HFFc6 (cell line): ENCODE results near the gene SS18L1. TPM values are rescaled to one million over a fixed set of nuclear protein-coding genes. Genes with fewer than 3 reads are reported as not detected.

Experiments used
- DNase-seq: peaks from one replicate; pipeline ENCODE4 v3.0.0-alpha.2; 2018
- H3K27ac Mint-ChIP-seq: 2 replicates; pipeline ENCODE4 v1.8.0; 2020; ENCODE audit warnings: mild to moderate bottlenecking, mixed read lengths
- H3K27me3 Mint-ChIP-seq: 2 replicates; pipeline ENCODE4 v1.8.0; 2021; ENCODE audit warnings: mild to moderate bottlenecking, moderate library complexity, mixed read lengths; ENCODE audit not compliant: insufficient read depth
- H3K36me3 Mint-ChIP-seq: 2 replicates; pipeline ENCODE4 v1.8.0; 2021; ENCODE audit warnings: low read depth, mixed read lengths
- H3K4me1 Mint-ChIP-seq: 2 replicates; pipeline ENCODE4 v1.8.0; 2020; ENCODE audit warnings: low read depth, mixed read lengths
- H3K4me3 Mint-ChIP-seq: 2 replicates; pipeline ENCODE4 v1.8.0; 2020; ENCODE audit warnings: mild to moderate bottlenecking, moderate library complexity, mixed read lengths
- H3K9me3 Mint-ChIP-seq: 2 replicates; pipeline ENCODE4 v1.8.0; 2020; ENCODE audit warnings: mild to moderate bottlenecking, mixed read lengths
- CTCF ChIP-seq: fragments of 200-600 bp; sonication (generic); IDR thresholded peaks from 2 replicates; pipeline ENCODE4 v1.5.0; 2021; ENCODE audit warnings: antibody characterized with exemption, mild to moderate bottlenecking
- total RNA-seq, 6 experiments: library from RNA; stranded (reverse); fragmentation: NEBNext Ultra II Directional; extraction: Animal tissue kit (Norgen Biotek cat#: 25700); gene quantifications; 2 replicates in 1 of 6; 3 replicates in 5 of 6; pipeline ENCODE4 v1.2.3, GENCODE V29; 2021

SS18L1 gene
- total RNA-seq, 6 experiments from 2014 or later = 5.5 to 7.9 (median 5.9) TPM

- Mint-ChIP-seq H3K4me3 (no peak overlapping the region), H3K36me3 (peaks cover 42% of the 10 kb centered on the region), H3K9me3 (peaks cover 6% of the 10 kb centered on the region; the same call in 1 of the 2 replicates), H3K27ac (no peak overlapping the region), H3K27me3 (peaks cover 3% of the 10 kb centered on the region; the same call in 1 of the 2 replicates), H3K4me1 (peaks cover 35% of the 10 kb centered on the region)
- no peak for DNase-seq
- peak; percentile 85 for TF ChIP-seq CTCF
Observed at GRCh38 chr20:62156592-62157386, 13.2 kb downstream of the SS18L1 start.

GRCh38 chr20:62157387-62158087, 14.0 kb downstream of the SS18L1 start:
- Mint-ChIP-seq H3K36me3 (peaks cover 37% of the 10 kb centered on the region), H3K4me1 (peaks cover 35% of the 10 kb centered on the region), H3K9me3 (peaks cover 6% of the 10 kb centered on the region; the same call in 1 of the 2 replicates), H3K27ac (no peak overlapping the region), H3K4me3 (no peak overlapping the region), H3K27me3 (no peaks in the 10 kb centered on the region; the same call in 1 of the 2 replicates)
- no peak for DNase-seq
- no peak for TF ChIP-seq CTCF

- H3K27ac Mint-ChIP-seq = no peak overlapping the region
- peaks cover 6% of the 10 kb centered on the region; the same call in 1 of the 2 replicates for H3K9me3 Mint-ChIP-seq
- peaks cover 35% of the 10 kb centered on the region for H3K4me1 Mint-ChIP-seq
- no peak for TF ChIP-seq CTCF
- H3K4me3 Mint-ChIP-seq = no peak overlapping the region
- no peaks in the 10 kb centered on the region; the same call in 1 of the 2 replicates for H3K27me3 Mint-ChIP-seq
- no peak for DNase-seq
- H3K36me3 Mint-ChIP-seq = peaks cover 32% of the 10 kb centered on the region
Observed at GRCh38 chr20:62158088-62158400, 14.5 kb downstream of the SS18L1 start.

GRCh38 chr20:62158541-62158940, 15.0 kb downstream of the SS18L1 start:
- H3K4me3 Mint-ChIP-seq = no peak overlapping the region
- DNase-seq = no peak
- H3K9me3 Mint-ChIP-seq = peaks cover 3% of the 10 kb centered on the region; the same call in 1 of the 2 replicates
- H3K27me3 Mint-ChIP-seq = no peaks in the 10 kb centered on the region; the same call in 1 of the 2 replicates
- no peak for TF ChIP-seq CTCF
- H3K4me1 Mint-ChIP-seq = peaks cover 35% of the 10 kb centered on the region
- H3K27ac Mint-ChIP-seq = no peak overlapping the region
- peaks cover 28% of the 10 kb centered on the region for H3K36me3 Mint-ChIP-seq

- Mint-ChIP-seq H3K4me3 (no peak overlapping the region), H3K4me1 (peaks cover 35% of the 10 kb centered on the region), H3K9me3 (no peaks in the 10 kb centered on the region), H3K27me3 (no peaks in the 10 kb centered on the region; the same call in 1 of the 2 replicates), H3K36me3 (peaks cover 23% of the 10 kb centered on the region), H3K27ac (no peak overlapping the region)
- no peak for TF ChIP-seq CTCF
- DNase-seq = no peak
Observed at GRCh38 chr20:62159052-62159451, 15.5 kb downstream of the SS18L1 start.
